Mesendoderm (in vitro differentiated cells): ENCODE measurements around the gene FMNL2.

Experiments
- DNase-seq: peaks from one replicate; pipeline ENCODE4 v3.0.0; 2013
- H2AK5ac ChIP-seq: 2 replicates; pipeline ENCODE4 v1.6.1; 2013; ENCODE audit warnings: low read length, inconsistent platforms
- H2BK120ac ChIP-seq: 2 replicates; pipeline ENCODE4 v1.6.1; 2013; ENCODE audit warnings: low read depth, mild to moderate bottlenecking, low read length, moderate library complexity, mixed read lengths
- H2BK15ac ChIP-seq: replicated peaks from 2 replicates; pipeline ENCODE4 v1.6.1; 2013; ENCODE audit warnings: low read depth, mild to moderate bottlenecking, moderate library complexity
- H2BK5ac ChIP-seq: 2 replicates; pipeline ENCODE4 v1.6.1; 2013; ENCODE audit warnings: low read length, inconsistent platforms
- H3K18ac ChIP-seq: 2 replicates; pipeline ENCODE4 v1.6.1; 2013; ENCODE audit warnings: mild to moderate bottlenecking, low read length, mixed read lengths
- H3K23ac ChIP-seq: one replicate; pipeline ENCODE4 v1.6.1; 2013; ENCODE audit warnings: low read length
- H3K27ac ChIP-seq: 2 replicates; pipeline ENCODE4 v1.5.1; 2013; ENCODE audit warnings: low read depth, mild to moderate bottlenecking, inconsistent platforms, low read length, moderate library complexity
- H3K27me3 ChIP-seq: 2 replicates; pipeline ENCODE4 v1.6.1; 2013; ENCODE audit warnings: low read length, control low read depth, mild to moderate bottlenecking, inconsistent platforms; ENCODE audit not compliant: insufficient read depth, poor library complexity
- H3K36me3 ChIP-seq: 2 replicates; pipeline ENCODE4 v1.6.1; 2013; ENCODE audit warnings: low read length, inconsistent platforms; ENCODE audit not compliant: control insufficient read depth, insufficient read depth
- H3K4ac ChIP-seq: one replicate; pipeline ENCODE4 v1.6.1; 2013; ENCODE audit warnings: low read depth, mild to moderate bottlenecking, low read length, moderate library complexity
- H3K4me1 ChIP-seq: 2 replicates; pipeline ENCODE4 v1.6.1; 2013; ENCODE audit warnings: low read depth, low read length, inconsistent platforms; ENCODE audit not compliant: control insufficient read depth
- H3K4me2 ChIP-seq: 2 replicates; pipeline ENCODE4 v1.6.1; 2013; ENCODE audit warnings: low read length
- H3K4me3 ChIP-seq: 2 replicates; pipeline ENCODE4 v1.5.1; 2013; ENCODE audit warnings: mild to moderate bottlenecking, low read length
- H3K56ac ChIP-seq: one replicate; pipeline ENCODE4 v1.6.1; 2013; ENCODE audit warnings: low read length
- H3K79me1 ChIP-seq: 2 replicates; pipeline ENCODE4 v1.6.1; 2013; ENCODE audit warnings: low read length, inconsistent platforms
- H3K79me2 ChIP-seq: 2 replicates; pipeline ENCODE4 v1.6.1; 2013; ENCODE audit warnings: mild to moderate bottlenecking, low read length; ENCODE audit not compliant: control insufficient read depth, insufficient read depth
- H3K9ac ChIP-seq: 2 replicates; pipeline ENCODE4 v1.6.1; 2013; ENCODE audit warnings: low read length, inconsistent platforms
- H4K5ac ChIP-seq: one replicate; pipeline ENCODE4 v1.6.1; 2013; ENCODE audit warnings: low read length
- H4K8ac ChIP-seq: one replicate; pipeline ENCODE4 v1.6.1; 2013; ENCODE audit warnings: low read depth, mild to moderate bottlenecking, control low read depth, low read length, moderate library complexity
- WGBS: extraction: QIAGEN DNeasy Blood & Tissue Kit; methylation state at CpG from one replicate; pipeline ENCODE4 v1.1.7; 2013; ENCODE audit warnings: low lambda C conversion rate, missing lambda C conversion rate; ENCODE audit not compliant: insufficient coverage; ENCODE audit errors: extremely low coverage; 5-methylcytosine and 5-hydroxymethylcytosine counted together

Gene FMNL2

GRCh38 chr2:152644189-152644873 is 309.4 kb downstream of the FMNL2 start:
- H2AK5ac ChIP-seq: no peak overlapping the region
- H4K5ac ChIP-seq: no peak overlapping the region
- H3K27me3 ChIP-seq: no peaks in the 10 kb centered on the region
- no peak overlapping the region for H2BK15ac ChIP-seq
- no peak overlapping the region for H3K23ac ChIP-seq
- no peak overlapping the region for H3K56ac ChIP-seq
- no peak overlapping the region for H4K8ac ChIP-seq
- no peak overlapping the region for H3K4ac ChIP-seq
- peak; percentile 36 for DNase-seq
- H3K18ac ChIP-seq: no peak overlapping the region
- no peak overlapping the region for H2BK5ac ChIP-seq
- H3K27ac ChIP-seq: no peak overlapping the region
- H3K4me3 ChIP-seq: no peak overlapping the region
- H2BK120ac ChIP-seq: no peak overlapping the region
- H3K79me1 ChIP-seq: no peaks in the 10 kb centered on the region
- H3K79me2 ChIP-seq: no peaks in the 10 kb centered on the region
- H3K36me3 ChIP-seq: peaks cover 5% of the 10 kb centered on the region
- no CpG with 5 or more reads among the region's 6 CpGs for WGBS
- H3K4me2 ChIP-seq: no peak overlapping the region
- no peaks in the 10 kb centered on the region for H3K4me1 ChIP-seq
- no peak overlapping the region for H3K9ac ChIP-seq

DNA sequence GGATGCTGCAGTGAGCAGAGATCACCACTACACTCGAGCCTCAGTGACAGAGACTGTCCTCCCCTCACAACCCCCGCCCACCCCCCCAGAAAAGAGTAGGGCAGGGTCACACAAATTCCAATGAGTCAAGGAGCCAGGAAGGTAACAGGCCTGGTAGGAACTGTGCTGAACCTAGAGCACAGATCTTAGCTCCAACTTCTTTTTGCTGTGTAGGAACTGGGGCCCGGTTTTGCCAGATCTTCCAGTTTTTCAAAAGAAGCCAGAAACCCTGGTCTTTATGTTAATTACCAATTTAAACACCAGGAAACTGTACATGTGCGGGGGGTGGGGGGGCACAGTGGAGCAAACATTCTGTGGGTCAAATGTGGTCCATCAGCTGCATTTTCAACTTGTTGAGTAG is 311.3 kb downstream of the FMNL2 start:
- no peak overlapping the region for H2AK5ac ChIP-seq
- no peak overlapping the region for H2BK120ac ChIP-seq
- peaks cover 1% of the 10 kb centered on the region for H3K36me3 ChIP-seq
- no peak overlapping the region for H4K8ac ChIP-seq
- no peak overlapping the region for H3K56ac ChIP-seq
- no peak overlapping the region for H3K4me3 ChIP-seq
- DNase-seq: no peak
- H3K27me3 ChIP-seq: no peaks in the 10 kb centered on the region
- no peak overlapping the region for H2BK15ac ChIP-seq
- H3K4me1 ChIP-seq: no peaks in the 10 kb centered on the region
- no peak overlapping the region for H3K27ac ChIP-seq
- H3K79me2 ChIP-seq: no peaks in the 10 kb centered on the region
- WGBS: no CpG with 5 or more reads among the region's 4 CpGs
- H3K9ac ChIP-seq: no peak overlapping the region
- H3K4ac ChIP-seq: no peak overlapping the region
- H2BK5ac ChIP-seq: no peak overlapping the region
- H4K5ac ChIP-seq: no peak overlapping the region
- no peak overlapping the region for H3K4me2 ChIP-seq
- no peak overlapping the region for H3K18ac ChIP-seq
- H3K23ac ChIP-seq: no peak overlapping the region
- no peaks in the 10 kb centered on the region for H3K79me1 ChIP-seq

DNA sequence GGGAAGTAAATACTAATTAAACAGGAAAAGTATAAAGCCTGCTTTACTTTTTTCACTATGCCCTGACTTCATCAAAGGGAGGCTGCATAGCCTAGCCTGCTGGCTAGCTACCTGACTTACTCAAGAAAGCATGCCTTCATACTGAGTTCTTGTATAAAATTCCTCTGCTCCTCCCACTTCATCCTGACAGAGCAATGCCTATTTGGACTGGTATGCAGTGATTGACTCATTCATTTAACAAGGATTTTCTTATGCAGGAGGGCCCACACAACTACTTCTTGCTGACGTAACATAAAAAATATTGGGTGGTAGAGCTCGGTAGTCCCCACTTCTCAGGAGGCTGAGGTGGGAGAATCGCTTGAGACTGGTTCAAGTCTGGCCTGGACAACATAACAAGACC is 311.8 kb downstream of the FMNL2 start:
- no peak overlapping the region for H3K4me2 ChIP-seq
- no peak overlapping the region for H3K23ac ChIP-seq
- no peaks in the 10 kb centered on the region for H3K79me1 ChIP-seq
- no peak overlapping the region for H3K27ac ChIP-seq
- H2AK5ac ChIP-seq: no peak overlapping the region
- no peaks in the 10 kb centered on the region for H3K27me3 ChIP-seq
- H4K8ac ChIP-seq: no peak overlapping the region
- no peak overlapping the region for H2BK120ac ChIP-seq
- no peak overlapping the region for H2BK15ac ChIP-seq
- H3K4ac ChIP-seq: no peak overlapping the region
- no peak overlapping the region for H2BK5ac ChIP-seq
- peak; percentile 68 for DNase-seq
- no peak overlapping the region for H3K18ac ChIP-seq
- no peaks in the 10 kb centered on the region for H3K79me2 ChIP-seq
- no peak overlapping the region for H3K4me3 ChIP-seq
- H3K9ac ChIP-seq: no peak overlapping the region
- no peak overlapping the region for H4K5ac ChIP-seq
- H3K56ac ChIP-seq: no peak overlapping the region
- peaks cover 1% of the 10 kb centered on the region for H3K36me3 ChIP-seq
- no CpG with 5 or more reads among the region's 3 CpGs for WGBS
- H3K4me1 ChIP-seq: no peaks in the 10 kb centered on the region

DNA sequence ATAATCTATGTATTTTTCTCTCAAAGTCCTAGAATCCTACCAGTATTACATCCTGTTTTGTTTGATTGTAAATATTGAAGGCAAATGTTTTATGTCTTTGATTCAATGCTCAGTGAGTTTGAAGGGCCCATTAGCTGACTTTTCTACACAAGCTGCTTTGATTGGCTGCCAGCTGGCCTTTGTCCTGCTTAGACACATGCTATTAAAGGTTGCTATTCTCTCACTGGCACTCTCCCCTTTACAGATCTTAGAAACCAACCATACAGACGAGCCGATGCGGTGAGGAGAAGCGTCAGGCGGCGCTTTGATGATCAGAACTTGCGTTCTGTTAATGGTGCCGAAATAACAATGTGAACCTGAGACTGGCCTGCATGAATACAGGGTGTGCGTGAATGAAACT is 312.6 kb downstream of the FMNL2 start:
- H2AK5ac ChIP-seq: no peak overlapping the region
- H2BK120ac ChIP-seq: no peak overlapping the region
- no CpG with 5 or more reads among the region's 9 CpGs for WGBS
- no peak overlapping the region for H2BK15ac ChIP-seq
- H3K4me2 ChIP-seq: no peak overlapping the region
- no peaks in the 10 kb centered on the region for H3K4me1 ChIP-seq
- no peaks in the 10 kb centered on the region for H3K27me3 ChIP-seq
- DNase-seq: no peak
- H3K27ac ChIP-seq: no peak overlapping the region
- no peak overlapping the region for H3K4me3 ChIP-seq
- H3K56ac ChIP-seq: no peak overlapping the region
- no peaks in the 10 kb centered on the region for H3K79me2 ChIP-seq
- no peak overlapping the region for H4K8ac ChIP-seq
- no peak overlapping the region for H3K23ac ChIP-seq
- H4K5ac ChIP-seq: no peak overlapping the region
- no peak overlapping the region for H3K4ac ChIP-seq
- no peak overlapping the region for H2BK5ac ChIP-seq
- no peak overlapping the region for H3K9ac ChIP-seq
- H3K79me1 ChIP-seq: no peaks in the 10 kb centered on the region
- no peak overlapping the region for H3K18ac ChIP-seq
- H3K36me3 ChIP-seq: peaks cover 1% of the 10 kb centered on the region

DNA sequence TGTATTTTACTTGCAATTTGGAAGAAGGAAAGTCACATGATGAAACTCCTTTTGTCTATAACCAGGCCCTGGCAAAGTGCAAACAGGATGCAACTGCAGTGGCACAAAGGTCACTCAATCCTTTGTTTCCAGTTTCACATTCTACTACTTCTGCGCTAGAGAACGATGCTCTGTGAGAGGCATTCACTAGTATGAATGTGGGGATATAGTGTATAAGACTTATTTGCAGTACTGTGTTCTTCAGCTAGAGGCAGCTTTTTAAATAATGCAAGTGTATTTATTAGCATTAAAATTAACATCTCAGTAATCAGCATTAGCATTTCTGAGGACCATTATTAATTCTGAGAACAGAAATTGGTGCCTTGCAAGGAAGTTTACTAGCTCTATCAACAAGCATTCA is 313.4 kb downstream of the FMNL2 start:
- H3K79me2 ChIP-seq: no peaks in the 10 kb centered on the region
- no peaks in the 10 kb centered on the region for H3K27me3 ChIP-seq
- no peak overlapping the region for H3K23ac ChIP-seq
- DNase-seq: no peak
- no peak overlapping the region for H3K9ac ChIP-seq
- H3K4me3 ChIP-seq: no peak overlapping the region
- no peak overlapping the region for H2AK5ac ChIP-seq
- H3K4ac ChIP-seq: no peak overlapping the region
- H2BK15ac ChIP-seq: no peak overlapping the region
- H2BK120ac ChIP-seq: no peak overlapping the region
- H3K56ac ChIP-seq: no peak overlapping the region
- H3K4me2 ChIP-seq: no peak overlapping the region
- no peak overlapping the region for H2BK5ac ChIP-seq
- H3K36me3 ChIP-seq: peaks cover 1% of the 10 kb centered on the region
- H3K4me1 ChIP-seq: no peaks in the 10 kb centered on the region
- H3K18ac ChIP-seq: no peak overlapping the region
- H3K79me1 ChIP-seq: no peaks in the 10 kb centered on the region
- no peak overlapping the region for H4K8ac ChIP-seq
- H4K5ac ChIP-seq: no peak overlapping the region
- no peak overlapping the region for H3K27ac ChIP-seq
- WGBS: no CpG with 5 or more reads among the region's 2 CpGs

GRCh38 chr2:152649997-152650396 is 315.0 kb downstream of the FMNL2 start:
- no peaks in the 10 kb centered on the region for H3K79me2 ChIP-seq
- no peak overlapping the region for H3K23ac ChIP-seq
- no peak overlapping the region for H2BK15ac ChIP-seq
- H4K5ac ChIP-seq: no peak overlapping the region
- H3K9ac ChIP-seq: no peak overlapping the region
- no peaks in the 10 kb centered on the region for H3K4me1 ChIP-seq
- no peak overlapping the region for H3K4ac ChIP-seq
- H3K27me3 ChIP-seq: no peaks in the 10 kb centered on the region
- no CpG with 5 or more reads among the region's 1 CpG for WGBS
- H3K27ac ChIP-seq: no peak overlapping the region
- H3K4me3 ChIP-seq: no peak overlapping the region
- DNase-seq: no peak
- no peak overlapping the region for H2BK120ac ChIP-seq
- H3K79me1 ChIP-seq: no peaks in the 10 kb centered on the region
- no peak overlapping the region for H4K8ac ChIP-seq
- H3K36me3 ChIP-seq: peaks cover 1% of the 10 kb centered on the region
- H3K4me2 ChIP-seq: no peak overlapping the region
- no peak overlapping the region for H3K18ac ChIP-seq
- no peak overlapping the region for H2BK5ac ChIP-seq
- H3K56ac ChIP-seq: no peak overlapping the region
- no peak overlapping the region for H2AK5ac ChIP-seq
